GM18502 (cell line): ENCODE measurements around the gene GNAO1.

Source experiments
- ATAC-seq: cut with Tn5 transposase; IDR thresholded peaks from one replicate; pipeline ENCODE4 v1.9.1; 2021; ENCODE audit warnings: mild to moderate bottlenecking; ENCODE audit not compliant: unreplicated experiment, poor library complexity

GNAO1 gene

DNA sequence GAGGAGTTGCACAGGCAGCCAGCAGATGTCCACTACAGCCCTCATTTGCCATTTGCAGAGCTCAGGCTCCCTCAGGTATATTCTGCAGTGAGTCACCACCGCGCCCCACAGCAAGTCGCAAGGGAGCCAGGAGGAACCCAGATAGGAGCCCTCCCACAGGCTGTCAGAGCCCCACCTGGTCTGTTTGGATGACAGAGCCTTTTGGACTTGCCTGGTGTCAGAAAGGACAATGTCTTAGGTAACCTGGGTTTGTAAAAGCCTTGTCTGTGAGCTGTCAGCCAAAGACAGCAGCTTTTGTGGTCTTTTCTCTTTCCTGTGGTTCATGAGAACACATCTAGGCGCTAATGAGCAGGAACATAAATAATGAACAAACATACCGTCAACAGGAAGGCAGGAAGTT lies 70.9 kb downstream of the GNAO1 start:
- no peak for ATAC-seq

DNA sequence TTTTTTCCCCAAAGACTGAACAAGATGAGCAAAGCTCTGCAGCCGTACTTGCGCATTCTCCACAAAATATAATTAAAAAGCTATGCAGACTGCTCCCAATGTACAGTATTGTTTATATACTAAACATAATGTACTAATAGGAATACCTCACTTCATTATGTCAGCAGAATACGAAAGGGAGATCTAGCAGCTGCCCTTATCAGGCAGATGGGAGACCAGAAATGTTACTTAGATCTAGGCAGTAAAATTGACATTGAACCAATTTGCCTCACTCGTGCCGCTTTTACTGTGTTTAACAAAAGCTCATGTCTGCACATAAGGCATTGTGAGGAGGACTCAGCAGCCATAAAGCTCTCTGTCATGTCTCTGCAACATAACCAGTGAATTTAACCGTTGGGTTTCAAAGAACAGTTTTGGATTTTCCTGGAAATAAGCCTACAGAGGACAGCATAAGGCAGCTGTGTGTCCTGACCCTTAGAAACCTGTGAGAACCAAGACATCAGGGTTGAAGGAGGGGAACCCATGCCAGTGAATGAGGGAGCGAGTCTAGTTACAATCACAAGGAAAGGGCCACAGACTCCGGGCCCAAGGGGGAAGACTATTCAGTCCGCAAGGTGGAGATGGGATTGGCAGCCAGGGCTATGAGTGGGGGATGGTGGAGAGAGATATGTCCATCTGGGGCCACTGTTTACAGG lies 71.4 kb downstream of the GNAO1 start:
- ATAC-seq = no peak

DNA sequence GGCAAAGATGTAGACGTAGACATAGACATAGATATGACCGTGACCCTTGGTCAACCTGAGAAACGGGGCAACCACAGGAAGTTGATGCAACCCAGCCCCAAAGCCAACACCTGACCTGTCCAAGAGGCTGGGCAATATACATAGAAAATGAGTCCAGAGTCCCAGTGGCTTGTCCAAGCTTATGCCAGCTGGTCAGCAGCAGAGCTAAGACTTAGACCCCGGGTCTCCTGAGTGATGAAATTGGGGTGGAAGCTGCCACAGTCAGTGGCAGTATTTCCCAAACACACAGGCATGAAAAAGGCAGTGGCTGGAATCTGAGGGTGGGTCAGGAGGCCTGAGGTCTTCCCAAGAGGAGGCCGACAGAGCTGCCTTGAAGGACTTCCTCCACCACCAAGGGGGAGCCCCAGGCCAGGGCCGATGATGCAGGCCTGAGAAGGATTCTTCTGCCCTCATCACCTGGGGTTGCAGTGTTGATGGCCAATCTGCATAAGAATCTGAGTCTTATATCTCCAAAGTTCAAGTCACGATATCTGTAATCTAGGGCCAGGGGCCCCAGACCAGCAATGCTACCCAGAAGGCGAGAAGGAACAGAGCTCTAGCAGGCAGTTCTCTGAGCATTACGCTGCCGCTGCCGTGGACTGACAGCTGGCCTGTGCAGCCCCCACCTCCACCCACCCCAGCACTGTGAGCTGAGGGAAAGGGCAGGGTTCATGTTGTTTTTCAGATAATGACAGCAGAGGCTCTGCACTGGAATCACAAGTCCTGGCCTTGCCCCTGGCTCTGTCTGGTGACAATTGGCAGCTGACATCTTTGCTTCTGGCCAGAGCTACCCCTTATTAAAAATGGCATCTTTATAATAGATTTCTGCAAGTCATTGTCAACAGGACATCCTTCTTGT lies 72.7 kb downstream of the GNAO1 start:
- no peak for ATAC-seq

DNA sequence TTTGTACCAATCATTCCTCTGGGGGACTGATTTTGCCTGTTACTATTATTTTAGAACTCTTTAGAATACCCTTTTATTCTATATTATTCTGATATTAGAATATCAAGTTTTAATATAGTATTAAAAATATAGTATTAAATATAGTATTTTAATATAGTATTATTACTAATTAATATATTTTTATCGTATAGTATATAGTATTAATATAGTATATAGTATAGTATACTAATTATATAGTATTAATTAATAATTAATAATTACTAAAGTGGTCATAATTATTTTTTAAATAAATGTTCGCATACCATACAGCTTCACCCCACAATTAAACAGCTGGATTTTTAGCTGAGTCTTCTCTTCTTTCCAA lies 73.3 kb downstream of the GNAO1 start:
- no peak for ATAC-seq

DNA sequence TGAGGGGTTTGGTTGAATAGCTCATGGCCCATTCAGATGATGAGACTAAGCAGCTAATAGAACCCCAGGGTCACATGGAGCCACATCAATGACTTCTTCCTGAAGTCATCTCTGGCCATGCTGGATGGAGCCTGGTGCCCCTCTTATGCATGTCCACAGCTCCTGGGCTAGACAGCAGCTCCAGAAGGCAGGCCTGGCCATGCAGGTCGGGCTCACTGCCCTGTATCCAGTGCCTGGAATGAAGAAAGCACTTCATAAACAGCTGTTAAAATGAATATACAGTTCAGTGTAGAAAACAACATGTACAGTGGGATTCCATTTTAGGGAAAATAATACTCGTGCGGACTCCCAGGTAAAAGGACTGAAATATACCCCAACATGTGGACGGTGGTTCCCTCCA lies 73.9 kb downstream of the GNAO1 start:
- ATAC-seq = no peak

DNA sequence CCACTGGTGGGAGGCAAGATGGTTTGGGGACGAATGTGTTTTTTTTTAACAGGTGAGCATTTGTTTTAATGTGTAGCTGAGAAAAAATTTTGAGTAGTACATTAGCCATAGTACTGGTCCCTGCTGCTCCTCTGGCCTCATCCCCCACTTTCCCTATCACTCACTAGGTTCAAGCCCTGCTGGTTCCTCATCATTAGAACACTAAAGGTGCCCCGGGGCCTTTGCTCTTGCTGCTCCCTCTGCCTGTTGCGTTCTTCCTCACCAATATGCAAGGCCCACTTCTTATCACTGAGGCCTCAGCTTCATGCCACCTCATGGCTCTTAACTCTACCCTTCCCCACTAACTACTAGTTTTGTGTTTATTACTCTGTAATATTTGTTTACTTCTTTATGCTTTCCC lies 74.5 kb downstream of the GNAO1 start:
- ATAC-seq = no peak

DNA sequence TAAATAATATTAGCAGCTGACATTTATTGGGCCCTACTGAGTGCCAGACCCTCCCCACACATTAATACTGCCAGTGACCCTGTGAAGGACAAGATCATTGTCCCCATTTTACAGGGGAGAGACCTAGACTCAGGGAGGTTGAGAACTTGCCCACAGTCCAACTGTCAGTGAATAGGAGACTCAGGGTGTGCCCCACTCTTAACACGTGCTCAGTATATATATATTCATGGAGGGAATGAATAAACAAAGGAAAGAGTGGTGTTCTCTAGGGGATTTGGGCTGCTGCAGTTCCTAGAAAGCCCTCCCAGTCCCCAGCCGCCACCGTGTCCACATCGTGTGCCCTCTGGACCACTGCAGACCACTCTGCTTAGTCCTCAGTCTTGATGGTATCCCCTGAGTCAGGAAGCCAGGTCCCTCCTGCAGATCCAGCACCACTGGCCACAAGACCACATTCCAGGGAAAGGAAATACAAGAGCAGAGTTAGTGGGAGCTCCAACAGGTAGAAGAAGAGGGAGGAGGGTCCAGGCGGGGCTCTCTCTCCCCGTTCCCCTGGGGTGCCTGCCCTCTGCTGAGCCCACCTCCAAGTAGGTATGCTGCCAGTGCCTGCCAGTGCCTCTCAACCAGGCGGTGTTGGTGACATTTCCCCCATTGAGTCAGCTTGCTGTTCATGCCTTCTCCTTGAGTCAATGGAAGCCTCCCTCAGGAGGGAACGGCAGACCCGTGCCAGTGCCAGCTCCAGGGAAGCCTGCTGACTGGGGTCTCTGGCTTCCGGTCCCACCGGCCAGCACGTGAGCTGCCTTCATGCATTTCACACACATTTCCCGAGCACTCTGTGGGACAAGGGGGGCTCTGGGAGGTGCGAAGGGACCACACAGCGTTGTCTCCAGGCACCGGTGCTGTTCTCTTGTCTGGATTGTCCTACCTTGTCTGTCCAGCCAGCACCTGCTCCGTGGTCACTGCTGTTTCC lies 75.6 kb downstream of the GNAO1 start:
- no peak for ATAC-seq

DNA sequence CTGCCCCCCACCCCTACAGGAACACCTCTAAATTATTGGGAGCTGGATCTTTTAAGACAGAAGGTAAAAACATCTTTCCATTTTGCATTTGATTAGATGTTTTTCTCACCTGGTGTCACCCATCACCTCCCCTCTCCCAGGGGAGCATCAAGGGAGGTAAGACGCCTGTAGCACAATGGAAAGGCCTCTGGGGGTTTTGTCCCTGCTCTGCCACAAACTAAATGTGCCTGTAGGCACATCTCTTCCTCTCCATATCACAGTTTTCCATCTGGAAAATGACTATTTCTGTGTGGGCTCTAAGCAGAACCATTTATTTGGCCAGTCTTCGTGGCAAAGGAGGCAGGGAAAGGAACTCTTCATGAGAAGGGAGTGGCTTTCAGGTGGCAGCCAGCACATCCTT lies 76.6 kb downstream of the GNAO1 start:
- no peak for ATAC-seq

DNA sequence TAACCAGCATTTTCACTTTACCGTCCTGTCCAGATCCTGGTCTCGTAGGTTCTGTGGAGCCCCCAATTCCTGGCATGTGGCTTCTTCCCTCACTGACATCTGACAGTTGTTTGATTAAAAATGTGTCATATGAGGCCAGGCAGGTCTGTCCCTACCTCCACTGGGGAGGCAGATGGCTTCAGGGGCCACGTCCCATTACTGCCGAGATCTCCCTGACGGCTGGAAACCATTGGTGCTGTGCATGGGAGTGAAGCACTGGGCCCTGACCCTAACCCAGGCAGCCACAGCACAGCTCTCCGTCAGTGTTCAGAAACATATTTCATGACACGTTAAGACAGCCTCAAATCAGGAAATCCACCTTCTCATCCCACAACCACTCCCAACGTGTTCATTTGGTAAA lies 77.5 kb downstream of the GNAO1 start:
- ATAC-seq = no peak

DNA sequence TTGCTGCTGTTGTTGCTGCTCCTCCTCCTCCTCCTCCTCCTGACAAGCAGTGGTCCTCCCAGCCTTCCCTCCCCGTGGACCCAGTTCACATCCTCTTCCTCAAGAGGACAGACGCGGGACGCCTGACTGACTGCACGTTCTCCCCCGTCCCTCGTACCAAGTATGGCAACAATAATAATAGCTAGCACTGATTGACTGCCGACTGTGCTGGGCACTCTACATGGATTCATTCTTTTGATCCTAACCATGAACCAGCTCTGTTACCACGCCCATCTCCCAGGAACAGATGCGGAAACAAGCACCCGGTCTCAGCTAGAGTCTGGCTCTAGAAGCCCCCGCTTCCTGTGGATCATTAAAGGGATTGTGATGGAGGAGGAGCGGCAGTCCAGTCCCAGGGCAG lies 78.0 kb downstream of the GNAO1 start:
- ATAC-seq = no peak

DNA sequence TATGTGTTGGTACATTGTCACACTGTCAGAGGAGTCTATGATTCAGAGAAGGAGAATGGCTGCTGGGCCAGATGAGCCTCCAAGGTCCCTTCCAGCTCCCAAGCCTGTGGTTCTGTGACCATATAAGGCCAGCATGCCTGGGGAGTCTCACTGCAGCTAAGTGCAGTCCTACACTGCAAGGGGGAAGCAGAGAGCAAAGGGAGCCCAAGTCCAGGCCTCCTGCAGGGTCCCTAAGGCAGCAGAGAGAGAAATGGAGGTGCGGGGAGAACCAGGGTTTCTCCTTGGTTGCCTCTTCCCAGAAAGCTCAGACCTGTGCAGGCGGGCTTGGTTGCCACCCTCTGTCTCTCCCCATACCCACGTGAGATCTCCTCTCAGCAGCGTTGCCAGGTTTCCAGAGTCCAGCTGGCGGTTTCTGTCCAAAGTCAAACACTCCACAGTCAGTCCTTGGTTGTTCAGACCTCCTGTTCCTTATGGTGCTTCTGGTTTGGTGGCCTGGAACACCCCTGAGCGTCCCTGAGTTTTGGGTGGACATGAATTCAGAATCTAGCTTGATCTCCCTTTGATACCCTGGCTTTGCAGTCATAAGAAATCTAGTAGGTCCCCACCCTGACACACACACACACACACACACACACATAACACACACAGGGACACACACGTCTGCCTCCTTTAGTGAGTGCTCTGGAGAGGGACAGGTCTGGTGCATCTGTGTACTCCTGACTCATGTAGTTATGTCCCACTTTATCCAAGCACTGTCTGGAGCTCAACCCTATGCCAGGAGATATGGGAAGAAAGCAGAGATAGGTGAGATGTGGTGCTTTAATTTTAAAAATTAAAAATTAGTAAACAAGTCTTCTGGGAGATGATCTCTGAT lies 78.8 kb downstream of the GNAO1 start:
- no peak for ATAC-seq

DNA sequence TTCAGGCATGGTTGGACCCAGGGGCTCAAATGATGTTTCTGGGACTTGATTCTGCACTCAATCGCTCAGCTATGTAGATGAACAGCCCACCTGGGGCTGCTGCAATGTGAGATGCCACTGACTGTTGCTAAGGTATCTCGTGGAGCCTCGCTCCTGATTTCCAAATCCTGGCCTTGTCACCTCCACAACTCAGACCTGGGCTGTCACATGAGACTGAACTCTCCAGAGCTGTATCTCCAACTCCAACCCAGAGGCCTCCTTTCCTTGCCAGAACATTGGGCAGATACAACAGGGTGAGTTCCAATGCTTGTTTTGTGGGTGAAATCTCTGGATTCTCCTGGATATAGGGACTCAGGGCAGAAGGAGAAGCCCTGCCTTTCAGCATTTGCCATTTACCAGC lies 79.5 kb downstream of the GNAO1 start:
- no peak for ATAC-seq

DNA sequence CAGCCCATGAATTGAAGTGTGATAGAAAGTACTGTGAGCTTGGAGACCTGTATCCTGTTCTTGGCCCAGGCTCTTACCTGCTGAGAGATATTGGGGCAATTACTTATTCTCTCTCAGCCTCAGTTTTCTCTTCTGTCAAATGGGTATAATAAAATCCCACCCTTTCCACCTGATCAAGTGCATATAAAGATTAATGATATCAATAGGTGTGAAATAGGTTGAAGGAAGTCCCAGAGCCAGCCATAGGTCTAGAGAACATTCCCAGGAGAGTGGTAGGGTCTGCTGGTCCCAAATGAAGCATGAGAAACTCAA lies 81.2 kb downstream of the GNAO1 start:
- no peak for ATAC-seq

DNA sequence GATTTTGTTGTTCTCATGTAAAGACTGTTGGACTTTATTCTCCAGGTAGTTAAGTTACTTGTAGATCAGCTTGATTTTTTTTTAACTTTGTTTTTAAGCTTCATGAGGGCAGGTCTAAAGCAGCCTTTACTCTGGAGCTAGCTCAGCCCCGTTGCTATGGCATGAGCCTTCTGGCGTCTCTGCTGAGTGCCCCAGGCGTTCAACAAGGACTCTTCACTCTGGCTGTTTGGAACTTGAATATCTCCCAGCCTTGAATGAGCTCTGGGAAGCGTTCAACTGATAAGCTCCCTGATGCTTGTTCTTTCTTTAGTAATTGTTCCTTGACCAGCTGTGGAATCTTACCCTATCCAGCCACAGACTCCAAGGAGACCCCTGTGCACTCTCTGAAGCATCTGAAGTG lies 82.3 kb downstream of the GNAO1 start:
- ATAC-seq = no peak

DNA sequence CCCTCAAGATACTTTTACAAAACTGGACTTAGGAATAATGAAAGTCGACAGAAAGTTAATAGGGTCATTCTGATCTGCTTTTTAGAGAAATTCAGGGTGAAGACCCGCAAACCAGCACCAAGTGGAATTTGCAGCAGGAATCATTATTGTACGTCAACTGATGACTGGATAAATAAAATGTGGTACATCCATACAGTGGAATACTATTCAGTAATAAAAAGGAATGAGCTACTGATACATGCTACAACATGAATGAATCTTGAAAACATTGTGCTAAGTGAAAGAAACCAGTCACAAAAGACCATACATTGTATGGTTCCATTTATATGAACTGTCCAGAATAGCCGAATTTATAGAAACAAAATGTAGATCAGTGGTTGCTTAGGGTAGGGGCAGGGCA lies 83.1 kb downstream of the GNAO1 start:
- no peak for ATAC-seq

DNA sequence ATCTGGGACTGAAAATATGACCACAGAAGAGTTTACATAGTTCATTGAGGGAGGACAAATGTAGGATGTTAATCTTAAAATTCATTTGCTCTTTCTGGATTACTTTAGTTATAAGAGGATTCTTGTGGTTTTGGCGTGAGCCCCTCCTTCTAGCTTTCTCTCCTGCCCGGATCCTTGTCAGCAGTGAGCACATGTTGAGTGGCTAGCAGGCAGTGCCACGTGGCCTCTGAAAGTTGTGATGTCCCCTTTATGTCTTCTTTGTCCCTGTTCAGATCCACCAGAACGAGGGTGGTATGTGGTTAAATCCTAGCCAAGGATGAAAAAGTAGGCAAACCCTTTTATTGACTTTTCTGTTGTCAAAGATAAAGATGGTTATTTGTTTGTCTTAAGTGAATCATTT lies 83.8 kb downstream of the GNAO1 start:
- ATAC-seq = no peak

DNA sequence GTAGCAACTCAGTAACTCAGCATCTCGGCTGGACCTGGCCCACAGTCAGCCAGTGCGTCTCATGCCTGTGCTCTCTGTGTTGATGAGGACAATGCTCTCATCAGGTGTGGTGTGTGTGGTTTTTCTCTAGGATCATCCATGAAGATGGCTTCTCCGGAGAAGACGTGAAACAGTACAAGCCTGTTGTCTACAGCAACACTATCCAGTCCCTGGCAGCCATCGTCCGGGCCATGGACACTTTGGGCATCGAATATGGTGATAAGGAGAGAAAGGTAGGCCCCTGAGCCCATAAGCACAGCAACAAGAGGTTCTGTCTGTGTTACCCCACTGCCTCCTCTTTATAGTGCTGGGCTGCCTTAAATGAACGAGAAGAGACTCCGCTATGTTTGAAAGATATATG lies 84.5 kb downstream of the GNAO1 start:
- ATAC-seq = no peak

DNA sequence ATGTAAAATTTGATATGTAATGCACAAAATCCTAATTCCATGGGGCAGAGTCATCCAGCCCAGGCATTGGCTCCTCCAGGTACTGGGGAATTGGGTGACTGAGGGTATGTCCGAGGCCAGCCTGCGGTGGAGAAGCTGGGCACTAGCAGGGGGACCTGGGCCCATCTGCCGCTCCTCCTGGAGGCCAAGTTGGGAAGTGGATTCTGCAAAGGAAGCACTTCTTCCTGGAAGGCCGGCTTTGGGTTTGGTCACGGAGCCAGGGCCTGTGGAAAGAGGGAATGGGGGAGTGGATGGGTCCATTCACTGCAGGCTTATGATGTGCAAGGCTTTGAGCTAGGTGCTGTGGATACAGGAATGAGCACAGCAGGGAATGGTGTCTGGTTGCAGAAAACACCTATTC lies 85.8 kb downstream of the GNAO1 start:
- no peak for ATAC-seq

DNA sequence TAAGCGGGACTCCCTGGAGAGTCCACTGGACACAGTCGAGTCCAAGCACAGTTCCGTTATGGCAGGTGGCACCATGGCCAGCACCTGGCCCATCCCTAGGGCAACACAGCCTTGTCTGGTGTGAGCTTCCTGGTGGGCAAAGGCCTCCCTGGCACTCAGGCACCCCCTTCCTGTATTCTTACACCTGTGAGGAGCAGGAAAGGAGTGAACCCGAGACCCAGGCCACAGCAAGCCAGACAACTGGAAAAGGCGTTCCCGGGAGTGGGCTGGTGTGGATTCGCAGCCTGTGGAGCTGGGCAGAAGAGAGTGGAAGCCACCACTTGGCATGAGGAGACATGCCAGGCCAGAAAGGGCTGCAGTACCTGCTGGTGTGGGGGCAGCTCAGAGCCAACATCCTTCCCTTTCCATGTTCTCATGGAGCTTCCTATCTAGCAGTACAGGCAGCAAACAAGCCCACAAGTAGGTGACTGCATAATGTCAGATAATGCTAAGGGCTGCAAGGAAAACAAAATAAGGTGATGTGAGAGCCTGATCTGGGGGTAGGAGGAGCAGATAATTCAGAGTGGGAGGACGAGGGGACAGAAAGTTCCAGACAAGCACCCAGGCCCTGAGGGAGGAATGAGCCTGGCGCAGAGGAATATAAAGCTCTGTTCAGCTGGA lies 87.0 kb downstream of the GNAO1 start:
- no peak for ATAC-seq

DNA sequence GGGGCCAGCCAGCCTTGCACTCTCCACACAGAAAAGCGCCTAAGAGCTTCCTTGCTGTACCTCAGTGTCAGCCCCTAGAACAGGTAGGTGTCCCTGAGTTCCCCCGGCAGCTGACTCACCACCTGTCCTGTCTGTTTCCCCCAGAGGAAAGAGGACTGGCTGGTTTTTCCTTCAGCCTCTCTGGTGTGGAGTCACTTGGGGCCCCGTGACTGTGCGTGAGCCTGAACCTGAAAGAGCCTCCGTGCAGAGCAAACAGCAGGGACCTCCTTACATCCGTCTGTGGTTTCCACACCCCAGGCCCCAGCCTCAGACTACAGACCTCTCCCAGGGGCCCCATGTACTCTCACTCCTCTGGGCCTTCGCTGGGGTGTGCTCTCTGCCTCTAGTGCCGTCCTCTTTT lies 87.8 kb downstream of the GNAO1 start:
- ATAC-seq = no peak
